AG04449 (cell line): Measurements from ENCODE around the gene ELL.
"Not testable (repeated sequence)": the region's sequence is repeated elsewhere in the genome, so short reads cannot be mapped to it uniquely, and the experiment has no call there.

ENCODE experiments used
- CTCF ChIA-PET: fragments of 350-600 bp; formaldehyde crosslinking; extraction: SDS; loops from one replicate; lab custom pipeline; 2021; ENCODE audit warnings: antibody characterized with exemption; lab: Yijun Ruan, JAX
- POLR2A ChIA-PET: fragments of 400-600, 350-600 bp; formaldehyde crosslinking; extraction: SDS; loops from one replicate; lab custom pipeline; 2020; ENCODE audit warnings: antibody characterized with exemption, inconsistent platforms; lab: Yijun Ruan, JAX
- DNase-seq: peaks from one replicate; pipeline ENCODE4 v3.0.0-alpha.2; 2010; ENCODE audit warnings: low read depth, low spot score
- H3K4me3 ChIP-seq: 2 replicates; pipeline ENCODE4 v1.5.1; 2011; ENCODE audit warnings: low read depth, mild to moderate bottlenecking, control low read depth, low read length
- CTCF ChIP-seq: IDR thresholded peaks from one replicate; pipeline ENCODE4 v1.5.1; 2011; ENCODE audit warnings: mild to moderate bottlenecking, moderate library complexity, low read length, control low read depth, inconsistent platforms; ENCODE audit not compliant: insufficient read depth; ENCODE audit errors: missing control alignments

ELL gene

GRCh38 chr19:18415178-18415867, 106.5 kb downstream of the ELL start:
- TF ChIP-seq CTCF, result no peak
- POLR2A ChIA-PET, result interaction anchor here (5.9 kb wide), 1 partner anchor 135 kb away, joined by 42 read pairs; the partner anchor contains the start of gene JUND
- H3K4me3 ChIP-seq, result peak overlapping the region; percentile 44
- DNase-seq, result no peak
- CTCF ChIA-PET, result interaction anchor here (0.6 to 11.8 kb wide), 16 partner anchors 10 to 209 kb away, joined by 3 to 298 read pairs (median 8); partner anchors contain the start of genes GDF15, JUND and PGPEP1

GRCh38 chr19:18414504-18415177, 107.2 kb downstream of the ELL start:
- H3K4me3 ChIP-seq, result peak overlapping the region; percentile 44
- DNase-seq, result no peak
- ChIA-PET POLR2A (interaction anchor here (0.6 to 5.9 kb wide), 3 partner anchors 11 to 134 kb away, joined by 3 to 42 read pairs (median 3); partner anchors contain the start of genes JUND and LSM4), CTCF (interaction anchor here (0.6 to 11.8 kb wide), 16 partner anchors 8 to 209 kb away, joined by 3 to 298 read pairs (median 6); partner anchors contain the start of genes GDF15, JUND and PGPEP1)
- TF ChIP-seq CTCF, result no peak

- CTCF ChIA-PET, result interaction anchor here (1.1 to 11.8 kb wide), 16 partner anchors 7 to 300 kb away, joined by 3 to 298 read pairs (median 8); partner anchors contain the start of genes GDF15, JUND, LRRC25 and PGPEP1
- no peak for TF ChIP-seq CTCF
- POLR2A ChIA-PET, result interaction anchor here (5.9 kb wide), 1 partner anchor 132 kb away, joined by 42 read pairs; the partner anchor contains the start of gene JUND
- DNase-seq, result no peak
- H3K4me3 ChIP-seq, result no peak overlapping the region
Observed at GRCh38 chr19:18412610-18413239, 109.1 kb downstream of the ELL start.

GRCh38 chr19:18408053-18408476, 113.8 kb downstream of the ELL start:
- no peak overlapping the region for H3K4me3 ChIP-seq
- POLR2A ChIA-PET, result no interaction called here
- CTCF ChIA-PET, result interaction anchor here (1.5 to 2.0 kb wide), 2 partner anchors 10 to 20 kb away, joined by 4 to 6 read pairs; partner anchors contain the start of gene LRRC25
- no peak for DNase-seq
- TF ChIP-seq CTCF, result peak; percentile 52

- CTCF ChIA-PET, result interaction anchor here (0.7 to 3.8 kb wide), 6 partner anchors 18 to 78 kb away, joined by 3 to 38 read pairs (median 6); no protein-coding TSS in a partner anchor
- no peak for TF ChIP-seq CTCF
- no peak for DNase-seq
- POLR2A ChIA-PET, result no interaction called here
- H3K4me3 ChIP-seq, result no peak overlapping the region
Observed at GRCh38 chr19:18406749-18407148, 115.1 kb downstream of the ELL start.

GRCh38 chr19:18405754-18406153, 116.1 kb downstream of the ELL start:
- ChIA-PET CTCF (interaction anchor here (0.7 to 3.8 kb wide), 6 partner anchors 8 to 77 kb away, joined by 3 to 38 read pairs (median 6); no protein-coding TSS in a partner anchor), POLR2A (interaction anchor here (0.7 kb wide), 1 partner anchor 13 kb away, joined by 3 read pairs; the partner anchor contains the start of gene SSBP4)
- not testable (repeated sequence) for H3K4me3 ChIP-seq, DNase-seq

GRCh38 chr19:18402455-18403248, 119.2 kb downstream of the ELL start:
- POLR2A ChIA-PET, DNase-seq, H3K4me3 ChIP-seq: not testable (repeated sequence)
- CTCF ChIA-PET, result interaction anchor here (1.2 to 5.7 kb wide), 6 partner anchors 9 to 148 kb away, joined by 3 to 71 read pairs (median 5); partner anchors contain the start of gene SSBP4
